ENCODE data around the gene DLEC1.

GRCh38 chr3:38143511-38143910, 104.5 kb downstream of the DLEC1 start:
- TF ChIP-seq CTCF (IDR thresholded peaks at IDR 0.05) (no peak), EZH2 (IDR thresholded peaks at IDR 0.05; ENCODE audit: borderline replicate concordance, insufficient read depth, low read depth, low read length, poor library complexity, severe bottlenecking) (no peak)

All from B cell (primary cell).